Esophagus muscularis mucosa (tissue), 4 donors: ENCODE data around the gene ABCC9. TPM values are rescaled to one million over a fixed set of nuclear protein-coding genes. Genes with fewer than 3 reads are reported as not detected.

Experiments used
- DNase-seq: peaks from one replicate; pipeline ENCODE4 v3.0.0-alpha.2; 2017; ENCODE audit errors: extremely low spot score
- H3K27ac ChIP-seq, 4 donors: fragments of 200-600 bp; sonication (generic); replicated peaks in 1 of 4; 1 replicate in 3 of 4; 2 replicates in 1 of 4; pipeline ENCODE4 v1.5.1; 2016 to 2019; ENCODE audit warnings: mild to moderate bottlenecking in 1 of 4
- H3K27me3 ChIP-seq, 4 donors: fragments of 200-600 bp; sonication (generic); one replicate each; pipeline versions ENCODE4 v1.5.1 to v1.6.0; 2016 to 2019
- H3K36me3 ChIP-seq, 4 donors: fragments of 200-600 bp; sonication (generic); one replicate each; pipeline ENCODE4 v1.5.1; 2016 to 2019
- H3K4me1 ChIP-seq, 4 donors: fragments of 200-600 bp; sonication (generic); one replicate each; pipeline ENCODE4 v1.5.1; 2016 to 2019
- H3K4me3 ChIP-seq, 4 donors: fragments of 200-600 bp; sonication (generic); 1 replicate in 2 of 4; 2 replicates in 2 of 4; pipeline ENCODE4 v1.5.1; 2016 to 2019; ENCODE audit warnings: mild to moderate bottlenecking in 4 of 4, moderate library complexity in 1 of 4
- H3K9me3 ChIP-seq, 4 donors: fragments of 200-600 bp; sonication (generic); 1 replicate in 3 of 4; 2 replicates in 1 of 4; pipeline ENCODE4 v1.5.1; 2016 to 2019
- EP300 ChIP-seq: sonication (generic); formaldehyde crosslinking; IDR thresholded peaks from one replicate; pipeline ENCODE4 v1.6.1; 2017; ENCODE audit warnings: antibody characterized with exemption
- POLR2A ChIP-seq: fragments of 450-650 bp; IDR thresholded peaks from one replicate; pipeline ENCODE4 v1.6.1; 2017; ENCODE audit warnings: antibody characterized with exemption, moderate library complexity, mild to moderate bottlenecking, low read depth
- POLR2AphosphoS5 ChIP-seq, 2 donors: sonication (generic); formaldehyde crosslinking; IDR thresholded peaks; one replicate each; pipeline ENCODE4 v1.6.1; 2017; ENCODE audit warnings: antibody characterized with exemption in 2 of 2
- WGBS: methylation state at CpG from one replicate; pipeline ENCODE4 v1.1.5; 2018; 5-methylcytosine and 5-hydroxymethylcytosine counted together
- intact Hi-C: fragments of 100-400 bp; cut with DNase I; formaldehyde crosslinking; loops from one replicate; pipeline ENCODE4 v1.15.1; 2023
- small RNA-seq, 3 donors: library from RNA; depleted of rRNA; stranded (forward); fragments of <200 nt; gene quantifications; one replicate each; pipeline ENCODE3, GENCODE V24; 2016
- total RNA-seq, 4 donors: library from RNA; depleted of rRNA; stranded (reverse); fragments of >200 nt; gene quantifications; one replicate each; pipeline versions ENCODE4 v1.1.0 to v1.2.1, GENCODE V29; 2016
- TF ChIP-seq, protein P1 (sequence below), 3 experiments: fragments of 200-600 bp in 2 of 3; fragments of 450-650 bp in 1 of 3; sonication (generic) in 2 of 3; IDR thresholded peaks; one replicate each; pipeline ENCODE4 v1.5.1; 2017 to 2019; ENCODE audit warnings: antibody characterized with exemption in 3 of 3, mild to moderate bottlenecking in 2 of 3, moderate library complexity in 1 of 3

Gene ABCC9
- total RNA-seq, 4 donors from 2014 or later, result 44.1 to 58.6 (median 50.9) TPM

DNA sequence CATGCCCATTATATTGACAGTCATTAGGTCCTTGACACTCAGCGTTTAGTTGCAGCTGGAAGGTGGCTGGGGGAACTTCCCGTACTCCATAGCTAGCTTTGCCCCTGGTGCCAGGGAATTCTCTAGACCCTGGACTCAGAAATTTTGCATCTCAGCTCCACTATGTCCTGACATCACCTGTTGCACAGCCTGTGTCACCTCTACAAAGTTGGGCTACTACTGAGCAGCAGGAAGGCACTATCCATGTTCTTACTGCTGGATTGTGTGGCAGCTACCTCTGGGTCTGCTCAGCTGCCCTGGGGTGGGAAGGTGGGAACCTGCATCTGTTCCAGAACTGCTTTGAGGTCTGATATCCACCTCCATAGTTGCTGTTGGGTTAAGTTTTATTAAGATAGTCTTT is 177.7 kb downstream of the ABCC9 start:
- DNase-seq, result no peak
- Histone ChIP-seq H3K4me3 (no peak overlapping the region), H3K4me1 (no peaks in the 10 kb centered on the region), H3K27me3 (no peaks in the 10 kb centered on the region), H3K36me3 (peaks cover 0 to 21% (median 17%) of the 10 kb centered on the region in 4 donors), H3K27ac (no peak overlapping the region), H3K9me3 (no peaks in the 10 kb centered on the region)
- 90% methylated on average over 2 of the region's 2 CpGs for WGBS
- intact Hi-C loops, result no loop called here
- no peak for TF ChIP-seq POLR2A
- no peak for TF ChIP-seq EP300
- TF ChIP-seq, protein P1, sequence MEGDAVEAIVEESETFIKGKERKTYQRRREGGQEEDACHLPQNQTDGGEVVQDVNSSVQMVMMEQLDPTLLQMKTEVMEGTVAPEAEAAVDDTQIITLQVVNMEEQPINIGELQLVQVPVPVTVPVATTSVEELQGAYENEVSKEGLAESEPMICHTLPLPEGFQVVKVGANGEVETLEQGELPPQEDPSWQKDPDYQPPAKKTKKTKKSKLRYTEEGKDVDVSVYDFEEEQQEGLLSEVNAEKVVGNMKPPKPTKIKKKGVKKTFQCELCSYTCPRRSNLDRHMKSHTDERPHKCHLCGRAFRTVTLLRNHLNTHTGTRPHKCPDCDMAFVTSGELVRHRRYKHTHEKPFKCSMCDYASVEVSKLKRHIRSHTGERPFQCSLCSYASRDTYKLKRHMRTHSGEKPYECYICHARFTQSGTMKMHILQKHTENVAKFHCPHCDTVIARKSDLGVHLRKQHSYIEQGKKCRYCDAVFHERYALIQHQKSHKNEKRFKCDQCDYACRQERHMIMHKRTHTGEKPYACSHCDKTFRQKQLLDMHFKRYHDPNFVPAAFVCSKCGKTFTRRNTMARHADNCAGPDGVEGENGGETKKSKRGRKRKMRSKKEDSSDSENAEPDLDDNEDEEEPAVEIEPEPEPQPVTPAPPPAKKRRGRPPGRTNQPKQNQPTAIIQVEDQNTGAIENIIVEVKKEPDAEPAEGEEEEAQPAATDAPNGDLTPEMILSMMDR (IDR thresholded peaks at IDR 0.05), result no peak
- TF ChIP-seq POLR2AphosphoS5 (IDR thresholded peaks at IDR 0.05), result no peak

DNA sequence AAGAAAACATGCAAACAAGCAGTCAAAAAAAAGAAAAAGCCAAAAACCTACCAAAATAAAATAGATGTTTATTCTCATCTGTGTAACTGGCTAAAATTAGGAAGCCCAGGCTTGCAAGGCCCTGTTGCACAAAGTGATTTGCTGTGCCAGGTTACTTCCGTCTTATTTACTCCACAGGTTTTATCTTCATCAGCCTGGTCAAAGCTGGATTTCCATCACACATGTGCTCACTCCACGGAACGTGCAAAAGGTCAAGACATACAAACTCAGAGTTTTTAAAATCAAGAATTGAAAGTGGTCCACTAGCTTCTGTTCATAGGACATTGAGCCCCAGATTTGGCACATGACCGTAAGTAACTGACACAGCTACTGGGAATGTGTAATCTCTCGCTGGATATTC is 181.5 kb downstream of the ABCC9 start:
- 89% methylated on average over 5 of the region's 5 CpGs for WGBS
- no peak for TF ChIP-seq POLR2AphosphoS5 (IDR thresholded peaks at IDR 0.05)
- TF ChIP-seq POLR2A, result no peak
- no peak for TF ChIP-seq EP300
- TF ChIP-seq, protein P1 (IDR thresholded peaks at IDR 0.05), result no peak
- no peak overlapping the region for H3K27ac ChIP-seq
- no peak for DNase-seq
- H3K9me3 ChIP-seq, result no peaks in the 10 kb centered on the region
- H3K4me3 ChIP-seq, result no peak overlapping the region
- H3K27me3 ChIP-seq, result no peaks in the 10 kb centered on the region
- intact Hi-C loops, result no loop called here
- H3K36me3 ChIP-seq, result no peaks in the 10 kb centered on the region
- no peaks in the 10 kb centered on the region for H3K4me1 ChIP-seq

DNA sequence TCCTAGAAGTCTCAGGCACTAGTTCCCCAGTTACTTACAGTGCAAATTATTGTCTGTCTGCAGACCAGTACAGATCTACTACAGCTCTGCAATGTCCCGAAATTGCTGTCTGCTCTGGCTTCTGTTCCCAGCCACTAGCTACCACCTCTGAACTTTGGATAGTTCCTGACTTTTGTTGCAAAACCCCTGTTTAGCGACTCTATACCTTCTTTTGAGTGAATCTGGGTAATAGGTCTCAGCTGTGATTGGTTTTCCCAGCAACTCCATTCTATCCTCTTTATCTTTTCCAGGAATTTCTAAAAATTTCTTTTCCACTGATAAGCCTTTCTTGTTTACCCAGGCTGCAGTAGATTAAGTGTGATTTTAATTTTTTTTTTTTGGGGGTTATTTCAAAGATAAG is 183.5 kb downstream of the ABCC9 start:
- H3K27ac ChIP-seq, result no peak overlapping the region
- no peak for TF ChIP-seq POLR2A
- TF ChIP-seq, protein P1 (IDR thresholded peaks at IDR 0.05), result no peak
- TF ChIP-seq EP300, result no peak
- no peak for TF ChIP-seq POLR2AphosphoS5 (IDR thresholded peaks at IDR 0.05)
- WGBS, result 63% methylated on average over 2 of the region's 2 CpGs
- no peaks in the 10 kb centered on the region for H3K4me1 ChIP-seq
- DNase-seq, result no peak
- H3K9me3 ChIP-seq, result no peaks in the 10 kb centered on the region
- intact Hi-C loops, result no loop called here
- no peaks in the 10 kb centered on the region for H3K36me3 ChIP-seq
- no peaks in the 10 kb centered on the region for H3K27me3 ChIP-seq
- H3K4me3 ChIP-seq, result no peak overlapping the region

DNA sequence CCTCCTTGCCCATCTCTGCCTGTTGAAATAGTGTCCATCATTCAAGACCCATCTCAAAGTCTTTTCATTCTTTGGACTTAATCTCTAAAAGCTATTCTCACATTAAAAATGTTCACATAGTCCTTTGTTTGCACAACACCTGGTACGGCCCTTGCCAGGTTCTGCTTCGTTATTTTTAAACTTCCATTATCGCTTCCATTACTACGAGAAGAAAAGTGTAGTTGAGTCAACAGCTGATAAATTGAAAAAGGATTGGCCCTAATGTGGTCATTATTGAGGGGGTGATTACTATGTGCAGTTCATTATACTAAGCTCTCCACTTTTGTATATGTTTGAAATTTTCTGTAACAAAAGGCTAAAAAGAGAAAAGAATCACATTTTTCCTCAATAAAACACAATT is 184.5 kb downstream of the ABCC9 start:
- Histone ChIP-seq H3K27me3 (no peaks in the 10 kb centered on the region), H3K27ac (no peak overlapping the region), H3K4me1 (peaks cover 0 to 1% (median under 1%) of the 10 kb centered on the region in 4 donors), H3K4me3 (no peak overlapping the region), H3K9me3 (no peaks in the 10 kb centered on the region), H3K36me3 (no peaks in the 10 kb centered on the region)
- WGBS, result 92% methylated on average over 4 of the region's 4 CpGs
- no peak for DNase-seq
- TF ChIP-seq, protein P1 (IDR thresholded peaks at IDR 0.05), result no peak
- TF ChIP-seq POLR2AphosphoS5 (IDR thresholded peaks at IDR 0.05) (no peak), POLR2A (no peak), EP300 (no peak)
- intact Hi-C loops, result no loop called here

DNA sequence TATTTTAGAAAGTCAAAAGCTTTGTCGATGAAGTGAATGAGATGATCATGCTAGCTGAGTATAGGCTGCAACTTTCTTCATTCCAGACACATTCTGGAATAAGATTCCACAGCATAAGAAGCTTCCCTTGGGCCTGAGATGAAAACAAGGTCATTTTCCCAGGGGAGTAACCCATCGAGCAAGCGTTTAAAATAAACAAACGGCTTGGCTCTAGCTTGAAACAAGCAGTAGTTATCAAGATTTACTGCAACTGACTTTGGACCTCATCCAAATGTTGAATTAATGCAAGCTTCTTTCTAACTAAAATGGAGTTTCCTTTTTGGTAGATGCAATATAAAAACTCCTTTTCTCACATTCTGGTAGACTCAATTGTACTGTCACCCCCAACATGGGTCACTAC is 189.7 kb downstream of the ABCC9 start:
- H3K27me3 ChIP-seq, result no peaks in the 10 kb centered on the region
- H3K9me3 ChIP-seq, result no peaks in the 10 kb centered on the region
- no peak for DNase-seq
- no peaks in the 10 kb centered on the region for H3K36me3 ChIP-seq
- peaks cover 5 to 10% (median 8%) of the 10 kb centered on the region in 4 donors for H3K4me1 ChIP-seq
- TF ChIP-seq EP300 (no peak), POLR2AphosphoS5 (IDR thresholded peaks at IDR 0.05) (no peak), POLR2A (no peak)
- WGBS, result 18% methylated on average over 4 of the region's 4 CpGs
- intact Hi-C loops, result no loop called here
- H3K27ac ChIP-seq, result no peak overlapping the region
- H3K4me3 ChIP-seq, result no peak overlapping the region

Small RNA genes lying within 50 kb of the gene (small RNA-seq; reads per million reads assigned to genes)
- gene AC008250.2, result 0 reads per million in 3 donors

Other genes with a start within 250 kb of the ABCC9 start
- 10 to 100 TPM; 17.9 to 29.8 (median 25.0) TPM for gene KCNJ8, start 166.7 kb downstream of the ABCC9 start, total RNA-seq
- gene CMAS, start 104.8 kb upstream of the ABCC9 start, total RNA-seq, result 10 to 100 TPM; 23.2 to 37.0 (median 34.0) TPM